ENCODE results near the gene MSN.

The MSN gene

GRCh38 chrX:65769564-65770292, 102.3 kb downstream of the MSN start:
- Histone ChIP-seq H3K36me3 (ENCODE audit: control insufficient read depth, insufficient read depth, low read length) (no peaks in the 10 kb centered on the region), H3K9me3 (ENCODE audit: control insufficient read depth, low read length) (no peaks in the 10 kb centered on the region), H3K27me3 (ENCODE audit: control insufficient read depth, insufficient read depth, low read length) (no peaks in the 10 kb centered on the region), H3K9ac (no peak overlapping the region), H3K4me2 (ENCODE audit: low read length) (no peak overlapping the region), H3K4me3 (ENCODE audit: low read depth, low read length) (no peak overlapping the region), H2AFZ (no peak overlapping the region), H3K4me1 (no peaks in the 10 kb centered on the region), H3K79me2 (no peaks in the 10 kb centered on the region), H3K27ac (no peak overlapping the region)
- TF ChIP-seq, protein P1, sequence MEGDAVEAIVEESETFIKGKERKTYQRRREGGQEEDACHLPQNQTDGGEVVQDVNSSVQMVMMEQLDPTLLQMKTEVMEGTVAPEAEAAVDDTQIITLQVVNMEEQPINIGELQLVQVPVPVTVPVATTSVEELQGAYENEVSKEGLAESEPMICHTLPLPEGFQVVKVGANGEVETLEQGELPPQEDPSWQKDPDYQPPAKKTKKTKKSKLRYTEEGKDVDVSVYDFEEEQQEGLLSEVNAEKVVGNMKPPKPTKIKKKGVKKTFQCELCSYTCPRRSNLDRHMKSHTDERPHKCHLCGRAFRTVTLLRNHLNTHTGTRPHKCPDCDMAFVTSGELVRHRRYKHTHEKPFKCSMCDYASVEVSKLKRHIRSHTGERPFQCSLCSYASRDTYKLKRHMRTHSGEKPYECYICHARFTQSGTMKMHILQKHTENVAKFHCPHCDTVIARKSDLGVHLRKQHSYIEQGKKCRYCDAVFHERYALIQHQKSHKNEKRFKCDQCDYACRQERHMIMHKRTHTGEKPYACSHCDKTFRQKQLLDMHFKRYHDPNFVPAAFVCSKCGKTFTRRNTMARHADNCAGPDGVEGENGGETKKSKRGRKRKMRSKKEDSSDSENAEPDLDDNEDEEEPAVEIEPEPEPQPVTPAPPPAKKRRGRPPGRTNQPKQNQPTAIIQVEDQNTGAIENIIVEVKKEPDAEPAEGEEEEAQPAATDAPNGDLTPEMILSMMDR (IDR thresholded peaks at IDR 0.05): no peak

GRCh38 chrX:65772842-65773241, 105.4 kb downstream of the MSN start:
- Histone ChIP-seq H3K4me3 (ENCODE audit: low read depth, low read length) (no peak overlapping the region), H3K4me1 (no peaks in the 10 kb centered on the region), H3K9me3 (ENCODE audit: control insufficient read depth, low read length) (no peaks in the 10 kb centered on the region), H3K9ac (no peak overlapping the region), H3K36me3 (ENCODE audit: control insufficient read depth, insufficient read depth, low read length) (no peaks in the 10 kb centered on the region), H3K27ac (no peak overlapping the region), H3K4me2 (ENCODE audit: low read length) (no peak overlapping the region), H3K79me2 (no peaks in the 10 kb centered on the region), H3K27me3 (ENCODE audit: control insufficient read depth, insufficient read depth, low read length) (no peaks in the 10 kb centered on the region), H2AFZ (no peak overlapping the region)
- TF ChIP-seq, protein P1 (IDR thresholded peaks at IDR 0.05): no peak

GRCh38 chrX:65781845-65782244, 114.4 kb downstream of the MSN start:
- H3K4me2 ChIP-seq (ENCODE audit: low read length): no peak overlapping the region
- H3K79me2 ChIP-seq: no peaks in the 10 kb centered on the region
- TF ChIP-seq, protein P1 (IDR thresholded peaks at IDR 0.05): no peak
- H3K4me1 ChIP-seq: no peaks in the 10 kb centered on the region
- H3K27ac ChIP-seq: no peak overlapping the region
- no peak overlapping the region for H3K9ac ChIP-seq
- H2AFZ ChIP-seq: no peak overlapping the region
- H3K36me3 ChIP-seq (ENCODE audit: control insufficient read depth, insufficient read depth, low read length): no peaks in the 10 kb centered on the region
- H3K4me3 ChIP-seq (ENCODE audit: low read depth, low read length): no peak overlapping the region
- H3K27me3 ChIP-seq (ENCODE audit: control insufficient read depth, insufficient read depth, low read length): no peaks in the 10 kb centered on the region
- H3K9me3 ChIP-seq (ENCODE audit: control insufficient read depth, low read length): no peaks in the 10 kb centered on the region

- no peak overlapping the region for H3K4me2 ChIP-seq (ENCODE audit: low read length)
- H3K9ac ChIP-seq: no peak overlapping the region
- H2AFZ ChIP-seq: no peak overlapping the region
- H3K9me3 ChIP-seq (ENCODE audit: control insufficient read depth, low read length): no peaks in the 10 kb centered on the region
- H3K4me3 ChIP-seq (ENCODE audit: low read depth, low read length): no peak overlapping the region
- no peaks in the 10 kb centered on the region for H3K79me2 ChIP-seq
- H3K4me1 ChIP-seq: no peaks in the 10 kb centered on the region
- H3K36me3 ChIP-seq (ENCODE audit: control insufficient read depth, insufficient read depth, low read length): no peaks in the 10 kb centered on the region
- TF ChIP-seq, protein P1 (IDR thresholded peaks at IDR 0.05): no peak
- no peaks in the 10 kb centered on the region for H3K27me3 ChIP-seq (ENCODE audit: control insufficient read depth, insufficient read depth, low read length)
- H3K27ac ChIP-seq: no peak overlapping the region
Observed at GRCh38 chrX:65783746-65784145, 116.3 kb downstream of the MSN start.
